HG03439 (cell line): ENCODE data around the gene RNF123.
"Not testable (repeated sequence)": the region's sequence is repeated elsewhere in the genome, so short reads cannot be mapped to it uniquely, and the experiment has no call there.

Experiments used
- ATAC-seq: cut with Tn5 transposase; IDR thresholded peaks from one replicate; pipeline ENCODE4 v1.9.1; 2021; ENCODE audit warnings: mild to moderate bottlenecking, moderate library complexity; ENCODE audit not compliant: unreplicated experiment

Gene RNF123

GRCh38 chr3:49675912-49676311 lies 13.4 kb upstream of the RNF123 start:
- ATAC-seq, result no peak

GRCh38 chr3:49680493-49681231 lies 8.7 kb upstream of the RNF123 start:
- no peak for ATAC-seq

GRCh38 chr3:49681232-49681522 lies 8.2 kb upstream of the RNF123 start:
- ATAC-seq, result no peak

- no peak for ATAC-seq
Measured at GRCh38 chr3:49681543-49681942, 7.8 kb upstream of the RNF123 start.

GRCh38 chr3:49683162-49683561 lies 6.2 kb upstream of the RNF123 start:
- ATAC-seq, result no peak

GRCh38 chr3:49684453-49684852 lies 4.9 kb upstream of the RNF123 start:
- not testable (repeated sequence) for ATAC-seq

- not testable (repeated sequence) for ATAC-seq
Measured at GRCh38 chr3:49685103-49685502, 4.3 kb upstream of the RNF123 start.

- ATAC-seq, result not testable (repeated sequence)
Measured at GRCh38 chr3:49685846-49686245, 3.5 kb upstream of the RNF123 start.

- not testable (repeated sequence) for ATAC-seq
Measured at GRCh38 chr3:49686346-49686745, 3.0 kb upstream of the RNF123 start.

- not testable (repeated sequence) for ATAC-seq
Measured at GRCh38 chr3:49686769-49687423, 2.5 kb upstream of the RNF123 start.

- not testable (repeated sequence) for ATAC-seq
Measured at GRCh38 chr3:49687424-49687795, 1.9 kb upstream of the RNF123 start.

- ATAC-seq, result peak; percentile 7
Measured at GRCh38 chr3:49688338-49689045, 865 bp upstream of the RNF123 start.

- not testable (repeated sequence) for ATAC-seq
Measured at GRCh38 chr3:49689908-49690624, 709 bp downstream of the RNF123 start.

GRCh38 chr3:49690856-49691255 lies 1.5 kb downstream of the RNF123 start:
- not testable (repeated sequence) for ATAC-seq

GRCh38 chr3:49691481-49691880 lies 2.1 kb downstream of the RNF123 start:
- not testable (repeated sequence) for ATAC-seq

GRCh38 chr3:49694409-49695070 lies 5.2 kb downstream of the RNF123 start:
- ATAC-seq, result not testable (repeated sequence)

- ATAC-seq, result not testable (repeated sequence)
Measured at GRCh38 chr3:49695350-49696015, 6.1 kb downstream of the RNF123 start.

GRCh38 chr3:49699281-49699979 lies 10.1 kb downstream of the RNF123 start:
- no peak for ATAC-seq

- ATAC-seq, result no peak
Measured at GRCh38 chr3:49700014-49700413, 10.7 kb downstream of the RNF123 start.
